ENCODE measurements around the gene CHST3. TPM values are rescaled to one million over a fixed set of nuclear protein-coding genes. Genes with fewer than 3 reads are reported as not detected.

CHST3 gene
- total RNA-seq, 1 donor from 2014 or later: 26.0 TPM

GRCh38 chr10:72056932-72057751 lies 92.9 kb downstream of the CHST3 start:
- TF ChIP-seq POLR2AphosphoS5 (IDR thresholded peaks at IDR 0.05; ENCODE audit: insufficient read depth in 1 of 2, low read depth in 1 of 2) (no peak), POLR2A (IDR thresholded peaks at IDR 0.05) (no peak), CTCF (IDR thresholded peaks at IDR 0.05) (no peak)
- no peak overlapping the region for H3K27ac ChIP-seq

GRCh38 chr10:72058347-72058898 lies 94.2 kb downstream of the CHST3 start:
- no peak for TF ChIP-seq POLR2A (IDR thresholded peaks at IDR 0.05)
- no peak for TF ChIP-seq CTCF (IDR thresholded peaks at IDR 0.05)
- no peak for TF ChIP-seq POLR2AphosphoS5 (IDR thresholded peaks at IDR 0.05; ENCODE audit: insufficient read depth in 1 of 2, low read depth in 1 of 2)
- H3K9me3 ChIP-seq: no peaks in the 10 kb centered on the region
- H3K36me3 ChIP-seq: no peaks in the 10 kb centered on the region
- no peaks in the 10 kb centered on the region for H3K27me3 ChIP-seq
- H3K27ac ChIP-seq: no peak overlapping the region
- no peak overlapping the region for H3K4me3 ChIP-seq
- intact Hi-C loops (cut with DNase I): loop anchor here (10.0 kb wide), 1 partner anchor 156 kb away; the partner anchor contains the start of genes ANAPC16 and ASCC1
- DNase-seq (ENCODE audit: extremely low spot score in 2 of 2): no peak
- H3K4me1 ChIP-seq: no peaks in the 10 kb centered on the region

More at GRCh38 chr10:72056932-72057751, 92.9 kb downstream of the CHST3 start:
- DNase-seq (ENCODE audit: extremely low spot score in 2 of 2): no peak
- Histone ChIP-seq H3K4me3 (no peak overlapping the region), H3K27me3 (no peaks in the 10 kb centered on the region), H3K9me3 (no peaks in the 10 kb centered on the region), H3K4me1 (no peaks in the 10 kb centered on the region), H3K36me3 (no peaks in the 10 kb centered on the region)
- intact Hi-C loops (cut with DNase I): loop anchor here (10.0 kb wide), 1 partner anchor 158 kb away; the partner anchor contains the start of genes ANAPC16 and ASCC1

DNA sequence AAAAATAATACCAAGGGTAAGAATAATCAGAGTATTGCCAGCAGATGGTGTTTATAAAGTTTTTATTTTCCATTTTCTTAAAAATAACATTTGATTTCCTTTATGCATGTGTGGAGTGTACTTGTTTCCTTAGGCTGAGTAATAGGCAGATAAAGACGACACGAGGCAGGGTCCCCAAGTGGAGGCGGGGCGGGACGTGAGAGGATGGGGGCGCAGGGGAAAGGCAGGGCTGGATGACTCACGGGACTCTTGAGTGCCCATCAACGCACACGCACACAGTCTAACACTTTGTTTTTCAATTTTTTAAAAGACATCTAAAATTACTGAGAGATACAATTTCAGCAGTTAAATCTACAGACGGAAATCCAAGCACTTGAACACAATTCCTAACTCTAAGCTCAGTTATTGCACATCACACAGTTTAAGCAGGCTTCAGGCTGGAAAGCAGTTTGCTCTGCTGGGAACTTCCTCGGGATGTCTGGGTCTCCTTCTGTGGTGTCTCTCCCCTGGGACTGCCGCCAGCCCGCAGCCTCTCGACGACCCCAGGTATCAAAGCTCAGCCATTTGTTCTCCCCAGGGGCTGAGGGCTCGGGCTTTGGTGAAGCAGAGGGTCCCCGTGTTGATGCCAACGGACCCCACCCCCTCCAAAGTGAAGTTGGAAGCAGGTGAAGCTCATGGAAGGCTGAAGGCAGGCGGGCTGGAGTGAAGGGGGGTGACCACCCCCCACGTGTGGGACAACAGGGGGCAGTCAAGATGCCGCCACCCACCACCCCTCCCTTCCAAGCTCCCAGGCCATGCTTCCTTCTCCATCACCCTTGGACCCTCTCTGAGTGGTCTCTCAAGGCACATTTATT lies 95.0 kb downstream of the CHST3 start:
- Histone ChIP-seq H3K27me3 (no peaks in the 10 kb centered on the region), H3K4me1 (no peaks in the 10 kb centered on the region), H3K36me3 (no peaks in the 10 kb centered on the region), H3K27ac (no peak overlapping the region), H3K9me3 (no peaks in the 10 kb centered on the region), H3K4me3 (no peak overlapping the region)
- intact Hi-C loops (cut with DNase I): loop anchor here (10.0 kb wide), 1 partner anchor 156 kb away; the partner anchor contains the start of genes ANAPC16 and ASCC1
- TF ChIP-seq CTCF (IDR thresholded peaks at IDR 0.05) (no peak), POLR2A (IDR thresholded peaks at IDR 0.05) (no peak), POLR2AphosphoS5 (IDR thresholded peaks at IDR 0.05; ENCODE audit: insufficient read depth in 1 of 2, low read depth in 1 of 2) (no peak)
- DNase-seq (ENCODE audit: extremely low spot score in 2 of 2): no peak

DNA sequence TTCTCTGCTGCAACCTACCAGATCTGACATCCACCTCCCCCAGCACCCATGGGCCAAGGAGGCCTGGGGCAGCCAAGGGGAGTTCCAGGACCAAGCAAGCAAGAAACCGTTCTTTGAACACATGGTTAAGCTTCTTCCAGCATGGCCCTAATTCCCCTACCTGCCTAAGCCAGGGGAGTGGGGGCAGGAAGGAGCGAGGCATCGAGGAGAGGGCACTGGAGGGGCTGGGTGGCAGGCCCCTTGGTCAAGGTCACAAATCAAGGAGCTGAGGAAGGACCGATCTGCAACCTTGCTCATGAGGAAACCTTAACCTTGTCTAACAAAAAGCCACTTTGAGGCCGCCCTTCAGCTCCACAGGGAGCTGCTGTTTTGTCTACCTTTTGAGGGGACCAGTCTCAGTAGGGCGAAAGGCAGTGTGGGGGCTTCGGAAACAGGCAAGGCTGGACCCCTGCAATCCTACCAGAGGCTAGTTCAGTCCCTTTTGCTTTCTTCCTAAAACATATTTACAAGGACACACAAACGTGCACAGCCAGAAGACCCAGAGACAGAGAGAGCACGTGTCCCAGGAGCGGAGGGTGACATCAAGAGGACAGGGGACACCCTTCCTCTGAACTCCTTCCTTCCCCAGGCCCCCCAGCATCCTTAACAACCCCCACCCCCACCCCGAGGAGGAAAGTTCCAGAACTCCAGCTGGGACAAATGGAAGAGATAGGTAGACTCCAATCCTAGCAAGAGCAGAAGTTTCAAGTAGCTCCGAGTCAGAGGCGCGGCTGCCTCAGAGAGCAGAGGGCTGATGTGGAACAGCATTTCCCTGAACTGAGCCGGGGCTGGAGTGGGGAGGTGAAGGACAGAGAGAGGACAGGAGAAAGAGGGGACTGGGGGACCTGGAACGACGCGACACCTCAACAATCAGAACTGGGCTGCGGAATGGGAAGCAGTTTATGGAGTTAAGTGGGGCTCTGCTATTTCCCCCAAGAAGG lies 95.9 kb downstream of the CHST3 start:
- Histone ChIP-seq H3K36me3 (no peaks in the 10 kb centered on the region), H3K27ac (no peak overlapping the region), H3K4me1 (no peaks in the 10 kb centered on the region), H3K27me3 (no peaks in the 10 kb centered on the region), H3K9me3 (no peaks in the 10 kb centered on the region), H3K4me3 (no peak overlapping the region)
- TF ChIP-seq CTCF (IDR thresholded peaks at IDR 0.05) (no peak), POLR2A (IDR thresholded peaks at IDR 0.05) (no peak), POLR2AphosphoS5 (IDR thresholded peaks at IDR 0.05; ENCODE audit: insufficient read depth in 1 of 2, low read depth in 1 of 2) (no peak)
- intact Hi-C loops (cut with DNase I): loop anchor here (10.0 kb wide), 1 partner anchor 155 kb away; the partner anchor contains the start of genes ANAPC16 and ASCC1
- no peak for DNase-seq (ENCODE audit: extremely low spot score in 2 of 2)
